HepG2 (cell line): ENCODE data around the gene CCK. TPM values are rescaled to one million over a fixed set of nuclear protein-coding genes. Genes with fewer than 3 reads are reported as not detected.

ENCODE experiments used
- ATAC-seq: fragments of 200-7000 bp; cut with Tn5 transposase; 3 replicates; pipeline ENCODE4 v1.9.1; 2020; ENCODE audit warnings: mild to moderate bottlenecking, moderate library complexity
- BruUV-seq: library from RNA; stranded (reverse); fragments of 400-500 nt; replicated peaks from 2 replicates; lab custom pipeline; 2021; lab: Mats Ljungman, UMichigan
- CTCF ChIA-PET: fragments of 300-600 bp; formaldehyde crosslinking; extraction: SDS; loops from one replicate; lab custom pipeline; 2021; ENCODE audit warnings: low total read pairs, inconsistent platforms, low intra/inter-chr PET ratio; lab: Yijun Ruan, JAX
- POLR2A ChIA-PET: fragments of 350-600 bp; sonication (Branson Sonifier 250); formaldehyde crosslinking; loops from one replicate; lab custom pipeline; 2020; ENCODE audit warnings: antibody characterized with exemption, inconsistent platforms; lab: Yijun Ruan, JAX
- DNase-seq: peaks from one replicate; pipeline ENCODE4 v3.0.0-alpha.2; 2015; ENCODE audit warnings: low spot score
- FAIRE-seq: peaks from 3 replicates; lab custom pipeline; 2011; peaks lifted over from hg19 to GRCh38; lab: Jason Lieb, UNC
- H2AFZ ChIP-seq: one replicate; pipeline ENCODE4 v1.6.1; 2011; ENCODE audit warnings: low read length, inconsistent platforms
- H3K27ac ChIP-seq: fragments of 300-600 bp; 3 replicates; pipeline ENCODE4 v1.8.0; 2011; ENCODE audit warnings: mixed run types, mild to moderate bottlenecking, mixed read lengths, low read length, inconsistent platforms; ENCODE audit not compliant: insufficient read depth; ENCODE audit errors: extremely low read length
- H3K27me3 ChIP-seq, 2 experiments: fragments of 200-600 bp in 1 of 2; 2 replicates in 1 of 2; 3 replicates in 1 of 2; pipeline versions ENCODE4 v1.6.0 to v1.8.0; 2011; ENCODE audit warnings: low read length in 2 of 2, mild to moderate bottlenecking in 2 of 2, moderate library complexity in 2 of 2, inconsistent platforms in 1 of 2; ENCODE audit not compliant: insufficient read depth in 2 of 2, control insufficient read depth in 1 of 2
- H3K36me3 ChIP-seq, 2 experiments: fragments of 200-600 bp in 1 of 2; replicated peaks in 1 of 2; 2 replicates in 1 of 2; 3 replicates in 1 of 2; pipeline versions ENCODE4 v1.5.1 to v1.8.0; 2011; ENCODE audit warnings: low read length in 2 of 2, inconsistent platforms in 1 of 2; ENCODE audit not compliant: insufficient read depth in 2 of 2, control insufficient read depth in 1 of 2
- H3K4me1 ChIP-seq: 2 replicates; pipeline ENCODE4 v1.5.1; 2012; ENCODE audit warnings: low read length, inconsistent platforms; ENCODE audit not compliant: insufficient read depth
- H3K4me2 ChIP-seq: 2 replicates; pipeline ENCODE4 v1.6.0; 2011; ENCODE audit warnings: low read depth, low read length, inconsistent platforms
- H3K4me3 ChIP-seq, 3 experiments: fragments of 200-600 bp in 1 of 3; sonication (generic), shearing (Covaris generic) in 1 of 3; replicated peaks in 1 of 3; 2 replicates each; pipeline ENCODE4 v1.5.1; 2011 to 2016; ENCODE audit warnings: low read length in 3 of 3, inconsistent platforms in 2 of 3, low read depth in 2 of 3, mild to moderate bottlenecking in 2 of 3, control low read depth in 1 of 3, mixed read lengths in 1 of 3; ENCODE audit not compliant: insufficient read depth in 1 of 3
- H3K79me2 ChIP-seq: one replicate; pipeline ENCODE4 v1.6.1; 2011; ENCODE audit warnings: low read length, inconsistent platforms; ENCODE audit not compliant: insufficient read depth
- H3K9ac ChIP-seq: 2 replicates; pipeline ENCODE4 v1.6.0; 2011; ENCODE audit warnings: mild to moderate bottlenecking, low read depth, low read length, inconsistent platforms; ENCODE audit not compliant: insufficient read depth
- H3K9me3 ChIP-seq: 2 replicates; pipeline ENCODE4 v1.5.1; 2012; ENCODE audit warnings: mild to moderate bottlenecking, low read length
- H4K20me1 ChIP-seq: 2 replicates; pipeline ENCODE4 v1.6.0; 2011; ENCODE audit warnings: inconsistent platforms, mild to moderate bottlenecking, low read length, moderate library complexity; ENCODE audit not compliant: insufficient read depth
- HNRNPLL ChIP-seq: fragments of 200-400 bp; formaldehyde crosslinking; IDR thresholded peaks from 2 replicates; pipeline ENCODE4 v1.6.1; 2017; ENCODE audit warnings: mild to moderate bottlenecking, low read depth, low read length; ENCODE audit not compliant: poor library complexity, severe bottlenecking
- PRPF4 ChIP-seq: fragments of 200-400 bp; formaldehyde crosslinking; IDR thresholded peaks from 2 replicates; pipeline ENCODE4 v1.6.1; 2016; ENCODE audit warnings: low read length, low read depth; ENCODE audit not compliant: poor library complexity, severe bottlenecking
- RBM22 ChIP-seq: fragments of 200-400 bp; formaldehyde crosslinking; optimal IDR thresholded peaks from 2 replicates; pipeline ENCODE3; 2017; ENCODE audit warnings: mild to moderate bottlenecking, low read length, moderate library complexity
- SNAPC4 ChIP-seq: sonication (generic); formaldehyde crosslinking; IDR thresholded peaks from 2 replicates; pipeline ENCODE4 v1.4.0; 2020; ENCODE audit warnings: mild to moderate bottlenecking, missing genetic modification reagents
- THAP9 ChIP-seq: sonication (generic); formaldehyde crosslinking; IDR thresholded peaks from 2 replicates; pipeline ENCODE4; 2020; ENCODE audit warnings: missing genetic modification reagents, mild to moderate bottlenecking, borderline replicate concordance
- ZNF687 ChIP-seq: sonication (generic); formaldehyde crosslinking; IDR thresholded peaks from 2 replicates; pipeline ENCODE4 v1.5.1; 2020; ENCODE audit warnings: mild to moderate bottlenecking, missing genetic modification reagents, moderate library complexity
- ZNF710 ChIP-seq: sonication (generic); formaldehyde crosslinking; IDR thresholded peaks from 2 replicates; pipeline ENCODE4 v1.5.0; 2020; ENCODE audit warnings: mild to moderate bottlenecking, missing genetic modification reagents, borderline replicate concordance
- ZNF776 ChIP-seq: sonication (generic); formaldehyde crosslinking; IDR thresholded peaks from 2 replicates; pipeline ENCODE4 v1.4.0; 2020; ENCODE audit warnings: mild to moderate bottlenecking, missing genetic modification reagents
- ZNF788 ChIP-seq: sonication (generic); formaldehyde crosslinking; IDR thresholded peaks from 2 replicates; pipeline ENCODE4 v1.5.0; 2020; ENCODE audit warnings: mild to moderate bottlenecking, missing genetic modification reagents, borderline replicate concordance
- WGBS: methylation state at CpG from one replicate; pipeline ENCODE4 v1.1.6; 2017; ENCODE audit warnings: low lambda C conversion rate; 5-methylcytosine and 5-hydroxymethylcytosine counted together
- in situ Hi-C: cut with HindIII; loops from 2 replicates; pipeline ENCODE4 v1.10.0; 2017; ENCODE audit warnings: low pct_unique_long_range_greater_than_20kb; ENCODE audit not compliant: extremely low pct_ligation_motif_present
- intact Hi-C: fragments of 100-400 bp; cut with micrococcal nuclease; formaldehyde crosslinking; loops from one replicate; pipeline ENCODE4 v1.10.0; 2022; ENCODE audit not compliant: unreplicated experiment
- polyA plus RNA-seq, 8 experiments: library from polyadenylated mRNA; depleted of rRNA in 3 of 8; stranded (reverse) in 7 of 8; unstranded in 1 of 8; fragments of >200 nt; fragmentation: Illumina TruSeq in 4 of 8; extraction: Trizol in 4 of 8; gene quantifications; 2 replicates each; pipeline versions ENCODE4 v1.2.1 to v1.2.3, GENCODE V29; 2011 to 2016; ENCODE audit warnings: low read depth in 4 of 8, missing spikeins in 1 of 8, mixed read lengths in 1 of 8; ENCODE audit not compliant: insufficient read depth in 1 of 8
- total RNA-seq, 5 experiments: library from RNA; depleted of rRNA; stranded (reverse); fragments of >200 nt; fragmentation: Illumina TruSeq; extraction: Trizol; gene quantifications; 2 replicates each; pipeline ENCODE4 v1.2.3, GENCODE V29; 2016; ENCODE audit warnings: low read depth in 1 of 5

CCK gene
- total and polyA plus RNA-seq, 2 of the 13 experiments (the other 11 are each of a cell fraction or from before 2014, with no cell fraction given) = not detected

GRCh38 chr3:42214064-42214463, 51.9 kb downstream of the CCK start:
- DNase-seq (no peak), ATAC-seq (peak; percentile 42; the same call in 2 of the 3 replicates), FAIRE-seq (no peak)
- Histone ChIP-seq H3K27me3 (no peaks in the 10 kb centered on the region), H3K36me3 (peaks cover 24 to 49% of the 10 kb centered on the region in 2 experiments), H4K20me1 (no peaks in the 10 kb centered on the region), H3K4me3 (no peak overlapping the region), H3K4me2 (no peak overlapping the region), H3K27ac (no peak overlapping the region), H3K9ac (no peak overlapping the region), H3K79me2 (no peaks in the 10 kb centered on the region), H2AFZ (no peak overlapping the region), H3K9me3 (no peaks in the 10 kb centered on the region), H3K4me1 (0 out of 2 replicates have a peak, but pooled peaks cover 11% of the 10 kb centered on the region)
- WGBS = 100% methylated on average over 1 of the region's 2 CpGs
- CTCF ChIA-PET = no interaction called here
- BruUV-seq = no TSS peak
- POLR2A ChIA-PET = no interaction called here
- intact Hi-C loops (no loop called here), in situ Hi-C loops (no loop called here)
- no peak for TF ChIP-seq SNAPC4 (CRISPR knock-in tag)
- no peak for TF ChIP-seq PRPF4
- TF ChIP-seq HNRNPLL = no peak
- no peak for TF ChIP-seq ZNF687 (CRISPR knock-in tag)
- TF ChIP-seq ZNF776 (CRISPR knock-in tag) = no peak
- TF ChIP-seq ZNF788 (CRISPR knock-in tag) = no peak
- peak; percentile 46 for TF ChIP-seq RBM22
- no peak for TF ChIP-seq ZNF710
- no peak for TF ChIP-seq THAP9 (CRISPR knock-in tag)
